SKM-1 treated with dmso at 0.1 percent for 144 hours (cell line): Measurements from ENCODE around the gene PIWIL1.

Experiments
- DNase-seq: peaks from one replicate; lab custom pipeline; 2025; ENCODE audit not compliant: unreplicated experiment; lab: John Stamatoyannopoulos, UW

The PIWIL1 gene

DNA sequence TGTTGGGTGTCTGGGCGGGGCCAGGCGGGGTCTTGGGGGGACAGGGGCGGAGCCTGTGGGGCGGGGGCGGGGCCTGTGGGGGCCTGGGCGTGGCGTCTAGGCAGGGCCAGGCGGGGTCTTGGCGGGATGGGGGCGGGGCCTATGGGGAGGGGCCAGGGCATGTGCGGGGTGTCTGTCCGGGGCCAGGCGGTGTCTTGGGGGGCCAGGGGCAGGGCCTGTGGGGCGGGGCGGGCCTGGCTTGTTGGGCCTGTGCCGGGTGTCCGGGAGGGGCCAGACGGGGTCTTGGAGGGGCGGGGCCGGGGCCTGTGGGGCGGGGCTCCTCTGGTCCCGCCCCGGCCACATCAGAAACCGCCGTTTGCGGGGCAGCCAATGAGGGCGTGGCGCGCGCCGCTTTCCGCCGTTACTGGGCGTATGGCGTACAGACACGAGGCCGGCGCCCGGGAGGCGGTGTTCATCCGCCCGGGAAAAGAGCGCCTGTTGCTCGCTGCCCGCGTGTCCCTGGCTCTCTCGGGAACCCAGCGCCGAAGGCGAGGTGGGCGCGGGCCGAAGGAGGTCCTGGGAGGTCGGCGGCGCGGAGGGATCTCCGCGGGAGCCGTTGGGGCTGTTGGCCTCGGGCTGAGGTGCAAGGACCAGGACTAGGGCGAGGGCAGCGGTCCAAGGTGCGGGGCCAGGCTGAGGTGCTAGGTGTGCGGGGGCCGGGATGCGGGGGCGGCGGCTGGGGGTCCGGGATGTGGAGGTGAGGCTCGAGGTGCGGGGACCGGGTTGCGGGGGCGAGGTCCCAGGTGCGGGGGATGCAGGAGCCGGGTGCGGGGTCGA lies at the start of gene PIWIL1:
TSS of gene PIWIL1 (plus strand) at position 400 of the 816 bp plus-strand sequence. CDS start 4,705 bp downstream, outside the sequence.
- DNase-seq: no peak

DNA sequence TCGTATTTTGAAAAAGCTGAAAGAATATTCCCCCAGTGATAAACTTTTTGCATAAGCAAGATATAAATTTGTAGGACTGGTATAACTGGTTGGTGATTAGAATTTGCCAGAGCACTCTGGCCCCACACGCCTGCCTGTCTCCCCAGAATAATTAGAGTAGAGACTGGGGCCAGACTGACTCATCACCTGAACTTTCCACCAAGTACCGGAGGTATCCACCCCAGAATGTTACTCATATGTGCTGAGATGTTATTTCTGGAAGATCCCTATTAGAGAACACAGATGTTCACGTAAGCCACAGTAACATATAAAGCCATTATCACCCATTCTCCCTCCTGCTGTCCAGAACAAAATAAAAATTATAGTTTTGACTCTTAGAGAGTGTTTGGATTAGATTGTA lies 49.5 kb upstream of the PIWIL1 start:
- no peak for DNase-seq

DNA sequence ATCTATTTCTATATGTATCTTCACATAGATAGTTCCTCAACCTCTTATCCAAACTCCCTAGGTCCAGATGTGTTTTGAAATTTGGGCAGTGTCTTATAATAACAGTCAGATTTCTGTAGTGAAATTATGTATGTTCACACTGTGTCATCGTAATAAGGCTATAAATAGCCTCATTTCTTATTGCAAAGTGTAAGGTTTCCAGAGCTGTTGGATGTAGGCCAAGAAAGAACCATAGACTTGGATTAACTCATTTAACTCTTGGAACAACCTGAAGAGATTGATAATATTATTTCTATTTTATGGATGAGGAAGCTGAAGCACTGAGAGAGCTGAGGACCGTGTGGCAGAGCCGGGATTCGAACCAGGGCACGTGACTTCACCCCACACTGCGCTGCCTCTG lies 49.0 kb upstream of the PIWIL1 start:
- no peak for DNase-seq

DNA sequence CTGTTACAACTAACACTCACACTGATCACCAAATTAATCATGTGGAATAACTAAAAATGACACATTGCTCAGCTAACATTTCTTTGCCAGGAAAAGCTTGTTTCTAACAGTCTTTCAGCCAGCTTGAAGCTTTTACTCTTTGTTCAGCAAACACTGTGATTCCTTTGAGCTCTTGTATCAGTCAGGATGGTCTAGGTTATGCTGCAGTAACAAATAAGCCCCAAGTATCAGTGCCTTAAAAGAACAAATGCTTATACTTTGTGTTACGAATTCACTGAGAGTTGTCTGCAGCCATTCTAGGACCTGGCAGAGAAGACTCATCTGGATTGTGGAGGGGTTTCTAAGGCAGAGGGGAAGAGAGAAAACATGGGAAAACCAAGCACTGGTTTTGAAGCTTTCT lies 47.6 kb upstream of the PIWIL1 start:
- no peak for DNase-seq

DNA sequence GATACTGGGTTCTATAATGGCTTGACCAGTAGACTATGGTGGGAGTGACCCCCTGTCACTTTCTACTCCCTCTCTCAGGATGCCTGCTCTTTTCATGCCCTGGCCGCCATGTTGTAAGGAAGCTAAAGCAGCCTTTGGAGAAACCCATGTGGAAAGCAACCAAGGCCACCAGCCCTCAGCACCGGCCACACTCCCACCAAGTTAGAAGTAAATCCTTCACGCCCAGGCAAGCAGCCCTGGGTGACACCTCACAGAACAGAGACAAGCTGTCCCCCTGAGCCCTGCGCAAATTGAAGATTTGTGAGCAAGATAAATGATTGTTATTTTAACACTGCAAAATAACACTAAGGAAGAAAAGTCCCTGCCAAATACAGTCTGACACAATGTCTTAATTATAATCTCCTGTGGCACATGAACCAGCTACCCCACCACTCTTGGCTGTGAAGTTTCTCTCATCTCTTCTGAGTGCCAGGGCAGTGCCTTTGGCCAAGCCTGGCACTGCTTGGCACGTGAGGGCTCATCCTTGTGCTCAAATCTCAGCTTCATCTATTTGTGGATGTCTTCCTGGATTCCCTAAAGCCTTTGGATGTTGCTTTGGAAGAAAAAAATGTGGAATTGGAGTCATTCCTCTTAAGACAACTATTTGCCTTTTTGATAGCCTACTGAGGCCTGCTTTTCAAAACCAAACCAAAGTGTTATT lies 39.2 kb upstream of the PIWIL1 start:
- no peak for DNase-seq

DNA sequence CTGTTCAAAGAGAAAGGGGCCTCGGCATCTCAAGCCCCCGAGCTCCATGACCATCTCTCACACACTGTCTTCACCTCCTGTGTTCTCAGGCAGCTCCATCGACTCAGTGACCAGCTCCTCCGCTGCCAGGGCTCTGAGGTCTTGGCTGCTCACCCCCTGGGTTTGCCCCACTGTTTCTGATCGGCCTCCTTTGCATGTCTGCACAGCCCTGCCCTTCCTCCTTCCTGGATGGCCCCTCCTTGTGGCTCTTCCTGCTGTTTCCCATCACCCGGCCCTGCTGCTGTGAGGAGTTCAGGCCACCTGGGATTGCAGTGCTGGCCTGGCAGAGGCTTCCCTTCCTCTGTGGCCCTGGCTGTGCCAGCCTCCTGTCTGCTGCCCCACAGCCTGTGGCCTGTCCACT lies 38.1 kb upstream of the PIWIL1 start:
- no peak for DNase-seq

DNA sequence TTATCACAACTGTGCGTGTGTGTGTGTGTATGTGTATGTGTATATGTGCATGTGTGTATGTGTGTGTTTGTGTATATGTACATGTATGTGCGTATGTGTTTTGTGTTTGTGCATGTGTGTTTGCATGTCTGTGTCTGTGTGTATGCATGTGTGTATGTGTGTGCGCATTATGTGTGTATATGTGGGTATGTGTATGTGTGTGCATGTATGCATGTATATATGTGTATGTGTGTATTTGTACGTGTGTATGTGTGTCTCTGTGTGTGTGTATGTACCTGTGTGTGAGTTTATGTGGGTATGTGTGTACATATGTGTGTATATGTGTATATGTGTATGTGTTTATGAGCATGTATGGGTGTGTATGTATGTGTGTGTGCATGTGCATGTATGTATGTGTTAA lies 37.6 kb upstream of the PIWIL1 start:
- DNase-seq: no peak

DNA sequence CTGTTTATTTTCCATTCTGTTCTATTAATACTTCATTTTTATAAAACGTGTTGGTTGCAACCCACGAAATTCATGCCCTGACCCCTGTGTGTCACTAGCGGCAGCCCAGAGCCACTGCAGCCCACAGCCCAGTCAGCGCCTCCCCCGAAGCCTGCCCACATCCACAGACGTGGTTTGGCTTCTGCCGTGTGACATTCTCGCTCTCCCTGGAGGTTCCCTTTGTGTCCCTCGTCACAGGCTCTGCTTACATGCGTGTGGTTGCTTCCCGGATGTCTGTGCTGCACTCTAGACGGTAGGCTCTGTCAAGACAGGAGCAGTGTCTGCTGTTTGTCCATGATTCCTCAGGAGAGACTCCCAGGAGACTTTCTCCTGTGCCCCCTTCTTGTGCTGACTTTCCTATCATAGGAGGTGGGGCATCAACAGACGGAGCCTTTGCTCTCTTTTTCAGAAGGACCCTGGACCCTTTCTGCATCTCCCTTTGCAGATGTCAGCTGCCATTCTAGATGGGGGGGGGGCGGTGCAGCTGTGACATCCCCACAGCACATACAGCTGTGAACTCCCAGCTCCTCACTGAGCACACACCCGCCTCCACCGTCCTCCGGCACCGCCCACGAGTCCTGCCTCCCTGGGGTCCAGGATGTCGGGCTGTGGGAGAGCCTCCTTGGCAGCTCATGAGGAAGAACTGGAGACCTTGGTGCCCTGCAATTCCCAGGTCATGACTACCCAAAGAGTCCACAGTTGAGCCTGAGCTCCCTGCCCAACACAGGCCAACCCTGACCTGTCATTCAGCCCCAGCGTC lies 36.8 kb upstream of the PIWIL1 start:
- DNase-seq: no peak

DNA sequence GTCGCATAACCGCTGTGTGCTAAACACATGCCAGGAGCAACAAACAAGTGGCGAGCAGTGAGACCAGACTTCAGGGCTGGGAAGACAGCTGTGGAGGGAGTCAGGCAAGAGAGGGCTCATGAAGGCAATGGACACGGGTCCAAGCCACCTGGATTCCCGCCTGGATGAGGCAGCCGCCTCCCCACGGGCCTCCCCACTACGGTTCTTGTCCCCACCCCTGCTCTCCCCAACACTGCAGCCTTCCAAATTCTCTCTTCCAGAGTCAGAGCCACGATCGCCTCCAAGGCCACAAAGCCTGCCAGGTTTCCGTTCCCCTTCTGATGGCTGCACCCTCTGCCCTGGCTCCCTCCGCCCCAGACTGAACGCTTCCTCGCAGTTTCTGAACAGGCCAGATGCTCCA lies 36.1 kb upstream of the PIWIL1 start:
- DNase-seq: no peak

DNA sequence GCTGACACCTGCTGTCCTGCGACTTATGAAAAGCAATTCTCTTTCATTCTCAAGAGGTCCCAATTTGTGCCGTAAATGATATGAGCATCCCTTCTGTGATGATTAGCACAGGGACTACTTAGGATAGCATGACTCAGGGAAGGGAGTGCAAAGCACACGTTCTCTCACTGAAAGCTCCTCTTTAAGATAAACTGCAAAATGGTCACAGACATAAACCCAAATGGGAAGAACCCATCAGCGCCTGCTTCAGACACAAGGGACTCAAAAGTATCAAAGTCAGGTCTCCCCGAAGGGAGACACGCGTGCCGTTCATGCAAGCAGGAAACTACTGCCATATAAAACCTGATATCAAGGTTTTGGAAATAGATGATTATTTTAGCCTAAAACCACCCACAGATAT lies 33.9 kb upstream of the PIWIL1 start:
- DNase-seq: no peak

DNA sequence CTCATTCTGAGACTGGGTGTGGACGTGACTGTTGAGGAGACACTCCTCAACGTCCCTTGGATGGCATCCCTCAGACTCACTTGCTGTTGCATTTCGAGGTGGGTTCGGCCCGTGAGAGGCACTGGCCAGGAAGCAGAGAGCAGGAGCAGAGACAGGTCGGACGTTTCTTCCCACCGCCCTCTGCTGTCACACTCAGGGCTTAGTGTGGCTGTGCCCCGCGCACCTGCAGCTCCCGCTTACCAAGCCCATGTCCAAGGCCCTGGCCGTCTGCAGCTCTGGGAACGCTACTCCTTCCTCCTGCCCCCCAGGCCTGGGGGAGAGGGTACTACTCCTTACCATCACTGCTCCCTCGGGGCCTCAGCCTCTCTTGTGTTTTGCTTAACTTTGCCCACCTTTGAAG lies 29.8 kb upstream of the PIWIL1 start:
- DNase-seq: no peak

DNA sequence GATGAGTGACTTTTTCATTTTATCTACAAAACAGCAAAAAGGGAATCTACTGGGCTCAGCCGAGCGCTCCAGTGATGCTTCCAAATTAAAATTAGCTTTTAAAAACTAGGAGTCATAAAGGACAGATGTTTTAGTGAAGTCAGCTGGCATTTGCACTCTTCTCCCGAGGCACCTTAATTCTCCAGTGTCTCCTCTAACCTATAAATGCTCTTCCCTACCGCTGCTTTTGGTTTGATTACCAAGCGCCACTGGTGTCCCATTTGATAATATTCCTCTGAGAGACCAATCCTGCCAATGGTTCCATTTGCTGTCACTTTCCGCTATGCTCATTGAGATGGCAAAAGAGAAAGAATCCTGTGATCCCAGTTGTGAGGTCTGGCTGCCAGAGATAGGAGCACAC lies 29.3 kb upstream of the PIWIL1 start:
- no peak for DNase-seq

DNA sequence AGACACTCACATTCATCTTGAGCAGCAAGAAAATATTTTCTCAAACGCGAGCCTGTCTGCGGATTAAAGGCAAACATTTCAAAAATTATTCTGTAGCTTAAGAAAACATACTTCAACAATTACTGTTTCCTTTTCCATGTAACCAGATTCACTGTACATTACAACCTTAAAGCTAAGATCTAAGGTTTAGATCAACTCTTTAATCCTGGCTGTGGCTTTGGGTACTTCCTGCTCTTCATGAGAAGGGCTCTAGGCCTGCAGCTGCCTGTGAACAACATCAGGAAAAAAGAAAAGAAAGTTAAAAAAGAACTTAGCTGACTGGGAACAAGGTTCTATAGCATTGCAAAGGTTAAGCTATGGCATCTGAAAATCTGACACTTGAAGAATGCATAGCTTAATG lies 21.4 kb upstream of the PIWIL1 start:
- no peak for DNase-seq

DNA sequence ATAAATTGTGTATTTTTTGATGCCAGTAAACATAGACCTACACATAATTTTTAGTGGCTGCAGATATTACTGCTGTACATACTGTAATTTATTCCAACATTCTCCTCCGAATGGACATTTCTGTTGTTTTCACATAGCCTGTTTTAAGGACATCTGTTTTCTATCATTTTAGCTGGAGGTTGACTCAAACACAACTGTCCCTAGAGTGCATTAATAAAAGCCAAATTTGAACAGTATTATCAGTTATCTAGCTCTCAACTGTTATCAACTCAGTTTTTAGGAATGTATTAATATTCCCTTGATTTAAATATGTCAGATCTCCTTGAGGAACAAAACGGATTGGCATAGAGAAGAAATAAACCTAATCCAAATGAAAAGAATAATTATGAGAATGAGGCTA lies 17.2 kb upstream of the PIWIL1 start:
- DNase-seq: no peak

DNA sequence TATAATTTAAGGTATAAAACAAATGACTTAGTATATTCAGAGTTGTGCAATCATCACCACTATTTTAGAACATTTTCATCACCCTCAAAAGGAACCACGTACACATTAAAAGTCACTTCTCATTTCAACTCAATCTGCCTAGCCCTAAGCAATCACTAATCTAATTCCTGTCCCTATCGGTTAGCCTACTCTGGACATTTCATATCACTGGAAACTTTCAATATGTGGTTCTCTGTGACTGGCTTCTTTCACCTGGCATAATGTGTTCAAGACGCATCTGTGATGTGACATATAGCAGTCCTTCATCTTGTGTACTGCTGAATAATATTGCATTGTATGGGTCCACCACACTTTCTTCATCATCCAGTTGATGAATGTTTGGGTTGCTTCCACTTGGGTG lies 15.4 kb upstream of the PIWIL1 start:
- no peak for DNase-seq

DNA sequence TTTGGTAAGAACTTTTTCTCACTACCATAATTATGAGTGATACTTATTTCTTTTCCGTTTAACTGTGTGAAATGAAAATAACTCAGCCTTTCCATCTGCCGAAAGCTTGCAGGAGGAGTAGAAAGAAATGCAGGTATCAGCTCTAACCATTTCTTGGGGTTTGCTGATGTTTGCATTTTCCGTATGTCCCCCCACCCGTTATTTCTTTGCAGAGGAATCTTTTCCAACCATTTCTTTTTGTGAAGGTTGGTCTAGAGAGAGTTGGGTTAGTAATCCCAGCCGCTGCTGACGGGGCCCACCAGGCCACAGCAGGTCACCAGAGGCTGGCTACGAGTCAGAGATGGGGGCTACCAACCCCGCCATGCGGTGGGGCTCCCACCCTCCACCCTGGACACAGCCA lies 7.0 kb upstream of the PIWIL1 start:
- no peak for DNase-seq

DNA sequence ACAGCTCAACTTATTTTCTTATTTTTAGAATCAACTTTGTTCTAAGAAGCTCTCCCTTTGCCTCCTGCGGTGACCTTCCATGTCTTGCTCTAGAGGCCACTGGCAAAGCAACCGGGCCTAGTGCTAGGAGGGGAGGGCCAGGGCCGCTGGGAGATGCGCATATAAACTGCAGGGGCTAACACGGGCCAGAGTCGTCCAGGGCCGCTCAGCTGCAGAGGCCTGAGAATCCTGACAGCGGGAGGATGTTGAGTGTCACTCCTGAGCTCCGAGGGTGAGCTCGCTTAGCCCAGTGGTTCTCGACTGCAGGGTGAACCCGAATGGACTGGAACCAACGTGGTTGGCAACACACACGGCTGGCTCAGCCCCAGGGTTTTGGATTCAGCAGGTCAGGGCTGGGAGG lies 6.5 kb upstream of the PIWIL1 start:
- no peak for DNase-seq

DNA sequence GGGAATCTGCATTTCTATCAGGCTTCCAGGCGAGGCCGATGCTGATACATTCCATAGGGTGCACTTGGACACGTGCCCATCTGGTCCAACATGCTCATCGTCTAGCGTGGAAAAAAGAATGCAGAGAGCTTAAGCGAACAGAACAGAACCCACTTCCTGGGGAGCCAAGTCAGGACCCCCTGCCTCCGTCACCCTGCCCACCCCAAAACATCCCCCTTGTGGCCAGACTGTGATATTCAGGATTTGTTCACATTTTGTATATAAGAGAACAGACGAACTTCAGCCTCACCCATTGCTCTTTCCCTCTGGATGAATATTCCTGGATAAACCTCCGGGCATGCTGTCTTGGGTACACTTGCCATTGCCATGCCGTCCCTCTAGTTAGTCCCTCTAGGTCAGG lies 4.3 kb upstream of the PIWIL1 start:
- DNase-seq: no peak

DNA sequence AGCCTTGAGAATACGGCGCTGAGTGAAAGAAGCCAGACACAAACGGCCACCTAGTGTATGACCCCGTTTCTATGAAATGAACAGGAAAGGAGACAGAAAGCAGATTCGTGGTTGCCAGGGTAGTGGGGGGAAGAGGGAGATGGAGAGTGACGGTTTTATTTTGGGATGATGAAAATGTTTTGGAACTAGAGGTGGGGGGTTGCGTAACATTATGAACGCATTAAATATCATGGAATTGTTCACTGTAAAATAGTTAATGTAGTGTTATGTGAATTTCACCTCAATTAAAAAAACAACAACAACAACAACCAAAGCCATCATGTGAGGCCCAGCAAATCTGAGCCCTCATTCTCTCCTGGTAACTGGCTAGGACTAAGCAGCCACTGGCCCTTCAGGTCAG lies 3.3 kb upstream of the PIWIL1 start:
- DNase-seq: no peak

DNA sequence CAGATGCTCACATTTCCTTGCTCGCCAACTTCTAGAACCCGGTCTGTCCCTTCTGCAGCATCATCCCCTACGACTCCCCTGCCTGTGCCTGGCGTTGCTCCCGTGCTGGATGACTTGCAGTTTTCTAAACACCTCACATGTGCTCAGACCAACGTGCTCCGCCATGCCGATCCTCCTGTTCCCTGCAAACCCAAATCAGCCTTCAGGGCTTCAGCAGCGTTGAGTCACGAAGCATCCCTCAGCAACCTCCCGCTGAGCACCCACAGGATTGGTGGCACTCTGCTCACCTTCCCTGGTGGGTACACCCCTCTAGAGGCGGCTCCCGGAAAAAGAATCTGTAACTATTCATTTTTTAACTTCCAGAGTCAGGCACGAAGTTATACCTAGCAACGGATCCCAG lies 2.8 kb upstream of the PIWIL1 start:
- no peak for DNase-seq

DNA sequence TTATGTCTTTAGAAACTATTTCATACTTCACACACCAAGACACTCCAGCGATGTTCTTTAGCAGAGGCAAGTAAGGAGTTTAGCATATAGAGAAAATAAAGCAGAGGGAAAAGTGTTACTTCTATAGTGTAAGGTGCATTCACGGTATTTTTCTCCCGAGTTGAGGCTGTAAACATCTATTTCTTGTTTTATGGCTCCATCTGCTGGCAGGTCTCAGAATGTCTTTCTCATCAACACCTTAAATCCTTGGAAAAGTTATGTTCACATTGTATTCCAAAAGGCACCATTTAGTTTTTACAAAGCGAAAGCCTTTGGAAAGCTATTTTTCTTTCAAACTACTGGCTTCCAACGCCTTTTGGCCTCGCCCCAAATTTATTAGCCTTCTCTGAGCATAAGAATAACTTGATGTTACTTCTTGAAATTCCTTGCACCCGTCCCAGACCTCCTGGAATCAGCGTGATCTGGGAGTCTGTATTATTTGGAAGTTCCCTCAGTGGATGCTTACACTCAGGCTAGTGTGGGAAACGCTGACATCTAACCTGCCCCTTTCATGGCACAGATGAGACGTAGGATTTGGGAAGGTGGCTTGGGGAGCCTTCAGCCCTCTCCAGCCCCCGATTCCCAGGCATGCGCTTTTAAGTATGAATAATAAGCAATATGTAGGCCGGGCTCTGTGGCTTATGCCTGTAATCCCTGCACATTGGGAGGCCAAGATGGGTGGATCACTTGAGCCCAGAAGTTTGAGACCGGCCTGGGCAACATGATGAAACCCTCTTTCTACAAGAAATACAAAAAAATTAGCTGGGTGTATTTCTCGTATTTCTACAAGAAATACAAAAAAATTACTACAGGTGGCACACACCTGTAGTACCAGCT lies 1.9 kb upstream of the PIWIL1 start:
- no peak for DNase-seq
